ENCODE data around the gene TMEM184A. TPM values are rescaled to one million over a fixed set of nuclear protein-coding genes. Genes with fewer than 3 reads are reported as not detected.
A peak's percentile ranks its signal among the peaks of the same experiment; 100 is the strongest.

Gene TMEM184A
- total and polyA plus RNA-seq, 2 of the 13 experiments (the other 11 are each of a cell fraction or from before 2014, with no cell fraction given) = 9.5 to 20.4 TPM

GRCh38 chr7:1532456-1533254, 23.4 kb downstream of the TMEM184A start (continued):
- TF ChIP-seq MAFK (conservative IDR thresholded peaks at IDR 0.05 in 1 of 2, IDR thresholded peaks at IDR 0.05 in 1 of 2; ENCODE audit: low read length in 2 of 2) (no peak), DMAP1 (CRISPR knock-in tag; IDR thresholded peaks at IDR 0.05) (peak; percentile 46; the same call in 1 of the 2 replicates), ZFP62 (CRISPR knock-in tag; IDR thresholded peaks at IDR 0.05) (no peak), ZNF687 (CRISPR knock-in tag; IDR thresholded peaks at IDR 0.05) (peak; percentile 72), MAZ (IDR thresholded peaks at IDR 0.05; ENCODE audit: borderline replicate concordance, low read depth, low read length) (0 out of 2 replicates have a peak, but pooled peaks have one; percentile 31), MAZ (CRISPR knock-in tag; IDR thresholded peaks at IDR 0.05; ENCODE audit: low read depth) (peak; percentile 57), ZNF34 (CRISPR knock-in tag; IDR thresholded peaks at IDR 0.05; ENCODE audit: borderline replicate concordance) (no peak), ZNF318 (CRISPR knock-in tag; IDR thresholded peaks at IDR 0.05) (no peak), CSRNP2 (CRISPR knock-in tag; conservative IDR thresholded peaks at IDR 0.05; ENCODE audit: low read depth) (no peak), PLSCR1 (CRISPR knock-in tag; IDR thresholded peaks at IDR 0.05; ENCODE audit: borderline replicate concordance) (no peak), ZNF614 (CRISPR knock-in tag; IDR thresholded peaks at IDR 0.05; ENCODE audit: borderline replicate concordance) (peak; percentile 40; the same call in 1 of the 2 replicates), TBL1XR1 (IDR thresholded peaks at IDR 0.05; ENCODE audit: borderline replicate concordance, low read length, partially characterized antibody) (no peak)

All from HepG2 (cell line).